MCF 10A (cell line): ENCODE results near the gene GPR148. TPM values are rescaled to one million over a fixed set of nuclear protein-coding genes. Genes with fewer than 3 reads are reported as not detected.
A peak's percentile ranks its signal among the peaks of the same experiment; 100 is the strongest.

Experiments used
- BruUV-seq: library from RNA; stranded (reverse); fragments of 400-500 nt; replicated peaks from 2 replicates; lab custom pipeline; 2021; lab: Mats Ljungman, UMichigan
- CTCF ChIA-PET: fragments of 300-600 bp; sonication (Branson Sonifier 250); formaldehyde crosslinking; extraction: SDS; loops from one replicate; lab custom pipeline; 2021; ENCODE audit warnings: antibody characterized with exemption, inconsistent platforms; lab: Yijun Ruan, JAX
- POLR2A ChIA-PET: fragments of 300-600, 350-650 bp; sonication (Branson Sonifier 250); formaldehyde crosslinking; extraction: SDS; loops from one replicate; lab custom pipeline; 2020; ENCODE audit warnings: antibody characterized with exemption, inconsistent platforms; lab: Yijun Ruan, JAX
- DNase-seq: peaks from one replicate; pipeline ENCODE4 v3.0.0-alpha.2; 2018; ENCODE audit not compliant: unreplicated experiment
- H3K27ac Mint-ChIP-seq: one replicate; pipeline ENCODE4 v1.8.0; 2022; ENCODE audit warnings: mild to moderate bottlenecking, low read depth, mixed read lengths; ENCODE audit not compliant: unreplicated experiment
- H3K27me3 Mint-ChIP-seq: one replicate; pipeline ENCODE4 v1.8.0; 2022; ENCODE audit warnings: mixed read lengths; ENCODE audit not compliant: insufficient read depth, unreplicated experiment
- H3K36me3 Mint-ChIP-seq: one replicate; pipeline ENCODE4 v1.8.0; 2022; ENCODE audit warnings: mild to moderate bottlenecking, moderate library complexity, mixed read lengths; ENCODE audit not compliant: insufficient read depth, unreplicated experiment
- H3K4me1 Mint-ChIP-seq: one replicate; pipeline ENCODE4 v1.8.0; 2022; ENCODE audit warnings: mixed read lengths; ENCODE audit not compliant: insufficient read depth, unreplicated experiment
- H3K4me3 Mint-ChIP-seq: one replicate; pipeline ENCODE4 v1.8.0; 2022; ENCODE audit warnings: mild to moderate bottlenecking, moderate library complexity, mixed read lengths; ENCODE audit not compliant: unreplicated experiment
- H3K9me3 Mint-ChIP-seq: one replicate; pipeline ENCODE4 v1.8.0; 2022; ENCODE audit warnings: mixed read lengths; ENCODE audit not compliant: unreplicated experiment
- intact Hi-C: fragments of 100-400 bp; cut with micrococcal nuclease; formaldehyde crosslinking; loops from 2 replicates; pipeline ENCODE4 v1.14.1; 2022
- total RNA-seq: library from RNA; stranded (reverse); gene quantifications from 2 replicates; pipeline ENCODE4 v1.2.3, GENCODE V29; 2022
- TF ChIP-seq, protein P1 (sequence below): fragments of 200-600 bp; IDR thresholded peaks from one replicate; pipeline ENCODE4 v1.8.0; 2022; ENCODE audit warnings: antibody characterized with exemption, mild to moderate bottlenecking; ENCODE audit not compliant: unreplicated experiment

The GPR148 gene
- total RNA-seq, 1 experiment from 2014 or later = not detected

- TF ChIP-seq, protein P1, sequence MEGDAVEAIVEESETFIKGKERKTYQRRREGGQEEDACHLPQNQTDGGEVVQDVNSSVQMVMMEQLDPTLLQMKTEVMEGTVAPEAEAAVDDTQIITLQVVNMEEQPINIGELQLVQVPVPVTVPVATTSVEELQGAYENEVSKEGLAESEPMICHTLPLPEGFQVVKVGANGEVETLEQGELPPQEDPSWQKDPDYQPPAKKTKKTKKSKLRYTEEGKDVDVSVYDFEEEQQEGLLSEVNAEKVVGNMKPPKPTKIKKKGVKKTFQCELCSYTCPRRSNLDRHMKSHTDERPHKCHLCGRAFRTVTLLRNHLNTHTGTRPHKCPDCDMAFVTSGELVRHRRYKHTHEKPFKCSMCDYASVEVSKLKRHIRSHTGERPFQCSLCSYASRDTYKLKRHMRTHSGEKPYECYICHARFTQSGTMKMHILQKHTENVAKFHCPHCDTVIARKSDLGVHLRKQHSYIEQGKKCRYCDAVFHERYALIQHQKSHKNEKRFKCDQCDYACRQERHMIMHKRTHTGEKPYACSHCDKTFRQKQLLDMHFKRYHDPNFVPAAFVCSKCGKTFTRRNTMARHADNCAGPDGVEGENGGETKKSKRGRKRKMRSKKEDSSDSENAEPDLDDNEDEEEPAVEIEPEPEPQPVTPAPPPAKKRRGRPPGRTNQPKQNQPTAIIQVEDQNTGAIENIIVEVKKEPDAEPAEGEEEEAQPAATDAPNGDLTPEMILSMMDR = no peak
- POLR2A ChIA-PET = no interaction called here
- intact Hi-C loops = no loop called here
- no peak for DNase-seq
- no TSS peak for BruUV-seq
- CTCF ChIA-PET = no interaction called here
- Mint-ChIP-seq H3K27ac (no peak overlapping the region), H3K27me3 (peaks cover 65% of the 10 kb centered on the region), H3K36me3 (no peaks in the 10 kb centered on the region), H3K4me1 (no peaks in the 10 kb centered on the region), H3K9me3 (no peaks in the 10 kb centered on the region), H3K4me3 (no peak overlapping the region)
Observed at GRCh38 chr2:130754811-130755210, 25.9 kb downstream of the GPR148 start.

DNA sequence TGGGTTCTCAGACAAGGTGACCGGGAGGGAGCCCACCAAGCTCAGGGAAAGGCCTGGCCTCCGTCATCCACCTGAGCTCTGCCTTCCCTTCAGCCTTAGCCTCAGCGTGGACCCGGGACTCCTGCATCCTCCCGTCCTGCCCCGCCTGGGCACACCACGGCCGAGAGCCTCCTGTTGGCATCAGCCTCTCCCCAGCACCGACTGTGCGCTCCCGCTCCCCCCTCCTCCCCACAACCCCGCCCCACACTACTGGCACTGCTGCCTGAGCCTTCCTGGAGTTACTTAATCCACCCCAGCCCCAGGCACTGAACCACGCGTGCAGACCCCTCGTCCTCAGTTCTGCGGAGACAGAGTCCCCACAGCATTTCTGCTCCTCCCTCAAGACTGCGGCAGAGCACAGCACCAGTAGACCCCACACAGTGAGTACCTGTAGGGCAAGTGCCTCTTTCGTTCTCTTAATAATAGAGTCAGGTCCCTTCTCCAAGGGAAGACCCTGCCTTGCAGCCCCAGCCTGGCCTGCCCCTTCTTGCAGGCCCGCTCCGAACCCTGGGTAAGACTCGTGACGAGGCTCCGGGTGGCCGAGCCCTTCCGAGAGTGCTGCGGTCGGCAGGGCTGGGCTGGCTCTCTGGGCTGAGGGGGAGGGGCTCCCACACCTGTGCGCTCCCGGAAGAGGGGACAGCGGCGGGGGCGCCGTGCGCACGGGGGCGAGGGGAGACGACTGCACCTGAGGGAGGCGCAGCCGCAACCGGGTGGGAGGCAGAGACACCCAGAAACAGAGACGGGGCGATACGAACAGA is 26.6 kb downstream of the GPR148 start, which contains the start of gene AMER3:
TSS of gene AMER3 (plus strand) at position 285 of the 797 bp plus-strand sequence. CDS start 6,533 bp downstream, outside the sequence.
- TF ChIP-seq, protein P1 = no peak
- Mint-ChIP-seq H3K27me3 (peaks cover 68% of the 10 kb centered on the region), H3K4me3 (peak within 1 kb of the TSS; percentile 22), H3K9me3 (no peaks in the 10 kb centered on the region), H3K36me3 (no peaks in the 10 kb centered on the region), H3K4me1 (no peaks in the 10 kb centered on the region), H3K27ac (no peak within 1 kb of the TSS)
- POLR2A ChIA-PET = no interaction called here
- no peak for DNase-seq
- CTCF ChIA-PET = no interaction called here
- BruUV-seq = no TSS peak
- intact Hi-C loops = no loop called here

DNA sequence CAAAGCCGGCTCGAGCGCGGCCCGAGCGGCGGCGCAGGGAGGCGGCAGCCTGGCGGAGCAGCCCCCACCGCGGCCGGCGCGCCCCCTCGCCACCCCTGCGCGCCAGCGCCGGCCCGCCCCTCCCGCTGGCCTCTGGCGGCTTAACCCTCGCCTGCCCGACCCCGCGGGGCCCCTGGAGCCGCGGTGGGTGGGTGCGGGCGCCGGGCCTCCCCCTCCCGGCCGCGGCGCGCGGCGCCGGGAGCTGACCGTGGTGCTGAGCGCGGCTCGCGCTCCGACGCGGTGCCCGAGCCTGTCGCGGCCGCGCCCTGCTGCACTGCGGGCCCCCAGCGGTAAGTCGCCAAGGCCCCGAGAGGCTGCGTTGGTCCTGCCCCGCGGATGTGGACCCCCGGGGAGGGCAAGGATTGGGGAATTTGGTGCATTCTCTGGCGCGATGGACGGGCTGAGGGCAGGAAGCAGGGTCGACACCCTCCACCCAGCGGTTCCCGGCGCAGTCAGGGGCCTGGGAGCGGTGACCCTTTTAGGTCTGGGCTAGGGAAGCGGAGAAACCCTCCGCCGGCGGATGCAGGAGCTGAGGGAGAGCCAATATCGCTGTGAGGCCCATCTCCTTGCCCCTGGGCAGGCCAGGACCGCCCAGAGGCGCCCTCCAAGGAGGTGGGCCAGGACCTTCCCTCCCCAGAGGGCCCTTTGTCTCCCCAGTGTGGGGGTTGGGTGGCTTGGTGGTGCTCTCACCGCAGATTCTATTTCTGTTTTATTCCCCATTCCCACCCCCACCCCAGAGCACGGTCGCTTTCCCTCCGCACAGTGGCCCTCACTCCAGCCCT is 27.4 kb downstream of the GPR148 start:
- ChIA-PET POLR2A (no interaction called here), CTCF (no interaction called here)
- Mint-ChIP-seq H3K27me3 (peaks cover 76% of the 10 kb centered on the region), H3K36me3 (no peaks in the 10 kb centered on the region), H3K27ac (no peak overlapping the region), H3K9me3 (no peaks in the 10 kb centered on the region), H3K4me1 (no peaks in the 10 kb centered on the region), H3K4me3 (peak overlapping the region; percentile 57)
- BruUV-seq = no TSS peak
- TF ChIP-seq, protein P1 = no peak
- intact Hi-C loops = no loop called here
- no peak for DNase-seq
